HG03432 (cell line): ENCODE results near the gene CD58.
"Not testable (repeated sequence)": the region's sequence is repeated elsewhere in the genome, so short reads cannot be mapped to it uniquely, and the experiment has no call there.

Experiments
- ATAC-seq: cut with Tn5 transposase; IDR thresholded peaks from one replicate; pipeline ENCODE4 v1.9.1; 2021; ENCODE audit warnings: mild to moderate bottlenecking, moderate library complexity; ENCODE audit not compliant: unreplicated experiment

Gene CD58

DNA sequence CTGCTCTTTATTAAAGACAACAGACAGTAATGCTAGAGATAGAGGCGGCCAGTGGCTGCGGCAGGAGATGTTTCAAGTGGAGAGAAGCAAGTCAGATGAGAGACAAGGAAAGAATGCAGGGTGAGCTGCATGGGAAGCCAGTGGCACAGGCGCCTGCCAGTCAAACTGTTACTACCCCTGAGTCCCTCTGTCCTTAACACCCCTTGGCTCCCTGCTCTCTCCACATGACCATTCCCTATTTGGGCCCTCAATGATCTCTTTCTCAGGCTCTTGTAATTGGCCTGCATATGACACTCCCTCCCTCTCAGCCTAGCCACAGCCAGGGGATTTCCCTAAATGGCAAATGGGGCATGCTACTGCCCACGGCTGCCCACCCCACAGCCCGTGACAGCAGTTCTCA, 22.6 kb upstream of the CD58 start:
- not testable (repeated sequence) for ATAC-seq

GRCh38 chr1:116591951-116592605, 21.3 kb upstream of the CD58 start:
- not testable (repeated sequence) for ATAC-seq

- ATAC-seq = not testable (repeated sequence)
Observed at GRCh38 chr1:116591006-116591950, 20.5 kb upstream of the CD58 start.

DNA sequence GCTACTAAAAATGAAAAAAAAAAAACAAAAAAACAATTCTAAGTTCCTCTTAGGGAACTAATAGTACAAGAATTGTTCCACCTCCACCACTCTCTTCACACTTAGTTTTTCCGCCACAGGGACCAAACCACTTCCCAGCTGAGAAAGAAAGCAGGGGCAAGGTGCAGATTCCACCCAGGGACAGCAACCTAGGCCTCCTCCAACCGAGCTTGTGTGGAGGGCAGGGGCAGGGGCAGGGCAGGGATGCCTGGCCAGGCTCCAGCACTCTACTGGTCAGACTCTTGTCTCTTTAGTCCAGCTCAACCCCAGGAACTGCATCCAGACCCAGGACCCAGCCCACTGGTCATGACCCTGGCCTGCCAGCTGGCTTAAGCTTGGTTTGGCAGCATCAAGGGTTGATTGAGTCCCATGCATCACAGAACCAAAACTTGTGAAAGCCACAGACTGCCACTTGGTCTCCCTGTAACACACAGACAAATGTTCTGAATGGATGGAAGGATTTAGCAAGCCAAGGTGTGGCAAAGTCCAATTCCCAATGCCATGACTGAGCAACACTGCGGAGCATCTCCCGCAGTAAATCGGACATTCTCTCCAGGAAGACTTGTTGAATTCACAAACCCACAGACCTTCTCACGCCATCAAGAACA, 19.7 kb upstream of the CD58 start:
- not testable (repeated sequence) for ATAC-seq

DNA sequence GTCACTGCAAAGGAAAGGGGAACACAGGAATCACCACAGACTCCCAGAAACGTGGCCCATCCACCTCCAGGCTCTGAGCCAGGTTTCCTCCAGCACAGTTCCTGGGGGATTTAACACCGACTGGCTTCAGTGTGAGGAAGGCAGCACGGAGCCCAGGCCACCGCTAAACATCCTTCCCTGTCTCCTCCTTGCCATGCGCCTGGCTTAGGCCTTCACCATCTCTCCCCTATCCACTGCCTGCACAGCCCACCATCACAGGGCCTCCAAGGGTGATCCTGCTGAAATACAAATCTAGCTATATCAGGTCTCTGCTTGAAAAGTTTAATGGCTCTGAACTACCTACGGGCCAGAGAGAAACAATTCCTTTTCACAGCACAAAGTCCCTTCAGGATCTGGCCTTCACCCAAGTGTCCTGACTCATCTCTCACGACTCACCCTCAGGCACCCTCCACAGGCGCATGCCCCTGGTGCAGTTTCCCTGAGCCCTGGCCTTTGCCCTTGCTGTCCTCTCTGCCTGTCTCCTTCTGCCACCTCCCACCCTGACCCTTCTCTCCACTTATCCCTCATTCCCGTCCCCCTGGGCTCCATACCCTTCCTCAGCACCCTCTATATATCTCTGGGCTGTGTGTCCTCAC, 18.4 kb upstream of the CD58 start:
- not testable (repeated sequence) for ATAC-seq

GRCh38 chr1:116587501-116588227, 16.8 kb upstream of the CD58 start:
- no peak for ATAC-seq

GRCh38 chr1:116586741-116587143, 15.9 kb upstream of the CD58 start:
- ATAC-seq = peak; percentile 65

- no peak for ATAC-seq
Observed at GRCh38 chr1:116585886-116586285, 15.1 kb upstream of the CD58 start.

- no peak for ATAC-seq
Observed at GRCh38 chr1:116581323-116581885, 10.6 kb upstream of the CD58 start.

DNA sequence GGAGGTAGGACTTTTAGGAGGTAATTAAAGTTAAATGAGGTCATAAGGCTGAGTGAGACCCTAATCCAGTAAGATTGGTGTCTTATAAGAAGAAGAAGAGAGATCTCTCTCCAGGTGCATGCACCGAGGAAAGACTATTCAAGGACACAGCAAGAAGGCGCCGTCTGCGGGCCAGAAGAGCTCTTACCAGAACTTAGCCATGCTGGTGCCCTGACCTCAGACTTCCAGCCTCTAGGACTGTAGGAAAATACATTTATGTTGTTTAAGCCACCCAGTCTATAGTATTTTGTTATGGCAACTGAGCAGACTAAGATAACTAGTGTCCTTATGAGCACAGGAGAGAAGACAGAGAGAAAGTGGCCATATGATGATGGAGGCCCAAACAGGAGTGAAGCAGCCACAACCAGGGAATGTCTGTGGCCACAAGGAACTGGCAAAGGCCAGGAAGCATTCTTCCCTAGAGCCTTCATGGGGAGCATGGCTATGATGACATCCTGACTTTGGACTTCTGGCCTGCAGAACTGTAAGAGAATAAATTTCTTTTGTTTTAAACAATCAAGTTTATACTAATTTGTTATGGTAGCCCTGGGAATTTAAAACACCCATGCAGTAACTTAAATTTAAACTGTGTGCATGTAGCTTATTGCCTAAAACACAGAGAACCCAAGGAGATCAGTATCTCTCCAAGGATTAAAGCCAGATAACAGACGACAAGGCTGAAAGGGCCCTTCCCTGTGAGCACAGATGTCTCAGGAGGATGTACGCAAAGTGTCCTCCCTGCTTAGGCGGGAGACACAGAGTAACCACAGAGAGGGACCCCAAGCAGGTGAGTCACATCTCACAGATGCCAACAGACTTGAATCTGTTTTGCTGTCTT, 9.9 kb upstream of the CD58 start:
- ATAC-seq = no peak

DNA sequence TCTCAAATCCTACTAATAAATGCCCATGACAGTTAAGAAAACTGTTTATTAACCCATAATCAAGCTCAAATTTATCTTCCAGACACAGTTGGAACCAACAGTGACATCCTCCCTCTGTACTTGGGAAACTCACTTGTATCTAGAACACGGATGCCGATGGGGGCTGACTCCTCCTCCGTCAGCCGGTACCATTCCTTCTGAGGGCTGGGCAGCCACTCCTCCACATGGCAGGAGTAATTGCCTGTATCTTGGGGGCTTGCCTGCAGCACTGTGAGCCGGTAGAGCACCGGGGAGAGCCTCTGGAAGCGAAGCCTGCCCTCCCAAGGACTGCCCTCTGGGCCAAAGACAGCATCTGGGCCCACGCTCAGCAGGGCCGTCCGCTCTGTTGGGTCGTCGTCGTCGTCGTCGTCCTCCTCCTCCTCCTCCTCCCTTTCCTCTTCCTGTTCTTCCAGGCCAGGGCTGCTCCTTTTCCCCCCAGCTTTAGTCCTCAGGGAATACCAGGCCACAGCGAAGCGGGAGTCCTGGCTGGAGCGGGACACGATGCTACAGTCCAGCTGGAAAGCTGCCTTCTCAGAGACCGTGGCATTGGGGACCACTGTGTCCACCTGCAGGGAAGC, 8.5 kb upstream of the CD58 start:
- no peak for ATAC-seq

- ATAC-seq = no peak
Observed at GRCh38 chr1:116578581-116578980, 7.8 kb upstream of the CD58 start.

DNA sequence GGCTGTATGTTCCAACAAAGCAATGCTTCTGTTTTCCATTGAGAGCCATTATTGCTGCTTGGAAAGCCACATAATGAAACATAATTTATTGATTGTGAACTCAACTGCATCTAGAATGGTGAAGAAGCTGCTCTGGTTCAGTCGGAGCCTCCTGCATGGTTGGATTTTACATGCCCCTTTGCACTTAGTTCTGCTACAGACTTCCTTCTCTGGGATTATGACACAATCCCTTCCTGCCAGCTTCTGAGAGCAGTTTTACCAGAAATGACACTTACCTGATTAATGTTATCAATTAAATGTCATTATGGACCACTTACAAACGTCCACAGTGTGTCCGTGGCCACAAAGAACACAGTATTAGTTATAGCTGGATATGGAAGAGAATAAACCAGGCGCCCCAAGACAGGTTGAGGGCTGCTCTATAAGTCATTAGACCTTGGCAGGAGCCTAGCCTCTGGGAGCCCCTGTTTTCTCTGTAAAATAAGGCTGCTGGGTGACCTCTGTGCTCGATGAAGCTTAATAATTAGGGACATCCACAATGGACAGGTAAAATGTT, 7.0 kb upstream of the CD58 start:
- no peak for ATAC-seq

DNA sequence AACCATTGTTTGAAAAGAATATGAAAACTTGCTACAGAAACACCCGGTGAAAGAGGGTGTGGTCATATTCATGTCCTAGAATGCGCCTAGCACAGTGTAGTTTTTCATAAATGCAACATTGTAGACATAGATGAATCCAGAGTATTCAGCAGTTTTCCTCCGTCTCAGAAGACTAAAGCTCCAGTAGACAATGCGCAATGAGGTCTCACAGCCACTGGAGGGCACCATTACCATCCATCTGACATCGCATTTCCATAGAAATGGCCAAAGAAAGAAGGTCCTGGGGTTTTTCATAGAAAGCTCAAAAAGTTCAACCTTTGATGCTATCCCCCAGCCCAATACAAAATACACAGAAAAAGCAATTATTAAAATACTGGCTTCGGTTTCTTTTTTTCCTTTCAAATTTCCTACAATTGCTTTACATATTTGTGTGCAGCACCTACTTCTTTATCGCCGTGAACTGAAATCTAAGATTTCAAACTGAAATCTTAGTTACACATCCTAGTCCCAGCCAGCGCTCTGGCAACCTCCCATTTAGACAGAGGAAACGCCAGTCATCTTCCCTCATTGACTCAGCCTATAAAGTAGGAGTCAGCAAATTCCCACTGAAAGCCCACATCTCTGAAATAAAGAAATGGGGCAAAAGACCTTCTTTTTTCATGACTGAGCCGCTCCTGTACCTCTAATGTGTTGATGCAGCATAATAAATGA, 3.9 kb upstream of the CD58 start:
- no peak for ATAC-seq

DNA sequence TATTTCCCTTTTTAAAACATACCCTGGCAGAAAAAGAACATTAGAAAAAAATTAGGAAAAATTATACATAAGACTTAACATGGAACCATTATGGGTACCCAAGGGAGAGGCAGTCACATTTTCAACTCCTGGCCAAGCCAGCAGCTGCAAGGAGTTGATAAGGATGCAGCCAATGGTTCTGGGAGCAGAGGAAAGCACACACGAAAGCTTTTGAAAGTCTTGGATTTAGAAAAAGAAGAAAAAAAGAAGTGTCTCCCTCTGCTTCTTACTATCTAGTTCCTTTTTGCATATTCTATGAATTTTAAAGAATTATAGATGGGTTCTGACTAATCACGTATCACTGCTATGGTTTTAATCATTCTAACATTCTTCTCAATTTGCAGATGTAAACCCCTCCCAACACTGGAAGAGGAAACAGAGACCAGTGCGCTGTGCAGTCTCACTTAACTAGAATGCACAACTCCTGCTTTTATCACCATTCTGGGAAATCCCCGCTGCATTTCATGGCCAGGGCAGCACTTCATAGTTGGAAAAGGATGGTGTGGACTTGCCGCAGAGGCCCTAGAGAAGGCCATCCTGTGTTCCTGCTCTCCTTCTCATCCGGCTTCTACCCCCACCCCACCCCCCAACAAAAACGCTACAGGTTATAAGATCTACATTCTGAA, 2.7 kb upstream of the CD58 start:
- no peak for ATAC-seq

- ATAC-seq = no peak
Observed at GRCh38 chr1:116572771-116573430, 2.1 kb upstream of the CD58 start.

DNA sequence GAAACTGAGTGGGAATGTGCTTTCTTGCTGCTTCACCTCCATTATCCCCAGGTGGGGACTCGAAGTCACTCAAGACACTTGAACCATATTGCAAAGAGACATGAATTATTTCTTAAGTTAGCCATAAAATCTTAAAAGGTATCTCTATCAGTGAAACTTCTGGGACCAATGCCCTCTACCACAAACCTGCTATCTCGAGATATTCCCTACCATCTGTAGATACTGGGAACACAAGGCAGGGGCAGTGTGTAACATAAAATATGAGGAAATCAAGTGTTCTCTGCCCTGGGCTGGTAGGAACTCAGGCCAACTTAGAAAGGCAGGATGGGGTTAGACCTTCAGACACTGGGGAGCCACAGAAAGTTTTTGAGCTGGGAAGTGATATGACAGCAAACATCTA, 1.3 kb upstream of the CD58 start:
- ATAC-seq = no peak
